HK-2 (cell line): ENCODE measurements around the gene RIOK3.
"Not testable (repeated sequence)": the region's sequence is repeated elsewhere in the genome, so short reads cannot be mapped to it uniquely, and the experiment has no call there.

Source experiments
- DNase-seq: peaks from one replicate; pipeline ENCODE4 v3.0.0-alpha.2; 2018; ENCODE audit not compliant: unreplicated experiment

Gene RIOK3

GRCh38 chr18:23451491-23451890 lies 1.6 kb upstream of the RIOK3 start:
- no peak for DNase-seq

DNA sequence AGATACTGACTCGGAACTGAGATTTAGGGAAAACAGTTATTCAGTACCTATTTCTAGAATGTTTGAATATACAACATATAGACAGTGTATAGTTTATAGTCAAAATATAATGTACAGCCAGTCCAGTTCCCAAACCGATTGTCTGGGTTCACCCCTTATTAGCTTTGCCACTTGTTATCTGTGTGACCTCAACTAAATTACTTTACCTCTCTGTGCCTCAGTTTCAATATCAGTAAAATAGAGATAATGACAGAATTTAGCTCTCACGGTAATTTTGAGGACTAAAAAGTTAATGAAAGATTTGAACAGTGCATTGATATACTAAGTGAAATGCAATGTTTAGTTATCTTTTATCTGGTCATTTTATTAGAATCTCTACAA lies 750 bp upstream of the RIOK3 start:
- DNase-seq = no peak

DNA sequence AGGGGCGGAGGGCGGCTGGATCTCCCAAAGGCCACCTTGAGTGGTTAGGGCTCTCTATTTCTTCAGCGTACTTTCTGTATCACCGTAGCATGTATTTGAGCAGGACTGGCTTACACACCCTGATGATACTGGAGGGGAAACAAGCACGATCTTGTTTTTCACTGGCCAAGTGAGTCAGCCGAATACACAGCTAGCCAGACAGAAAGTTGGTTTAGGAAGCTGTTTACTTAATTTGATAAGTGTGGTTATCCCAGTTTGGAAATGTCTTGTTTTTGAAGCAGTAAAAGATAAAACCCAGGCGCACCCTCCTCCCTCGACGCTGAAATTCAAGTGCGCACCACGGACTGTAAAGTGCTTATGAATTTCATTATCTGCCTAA lies 582 bp downstream of the RIOK3 start:
- no peak for DNase-seq

DNA sequence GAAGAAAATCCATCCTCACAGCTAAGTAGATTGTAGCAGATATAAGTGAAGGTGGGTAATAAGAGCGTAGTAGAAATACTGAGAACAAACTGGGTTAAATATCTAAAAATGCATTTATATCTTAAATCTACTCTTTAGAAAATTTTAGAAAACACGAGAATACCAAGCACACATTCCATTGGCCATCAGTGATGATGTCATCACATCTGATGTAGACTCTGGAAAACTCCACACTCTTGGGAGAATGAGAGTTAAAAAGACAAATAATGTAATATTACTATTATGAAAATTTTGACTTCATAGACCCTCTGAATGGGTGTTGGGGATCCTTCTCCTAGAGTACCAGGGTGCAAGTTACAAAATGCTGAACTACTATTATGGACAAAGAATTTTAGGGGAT lies 3.7 kb downstream of the RIOK3 start:
- no peak for DNase-seq

DNA sequence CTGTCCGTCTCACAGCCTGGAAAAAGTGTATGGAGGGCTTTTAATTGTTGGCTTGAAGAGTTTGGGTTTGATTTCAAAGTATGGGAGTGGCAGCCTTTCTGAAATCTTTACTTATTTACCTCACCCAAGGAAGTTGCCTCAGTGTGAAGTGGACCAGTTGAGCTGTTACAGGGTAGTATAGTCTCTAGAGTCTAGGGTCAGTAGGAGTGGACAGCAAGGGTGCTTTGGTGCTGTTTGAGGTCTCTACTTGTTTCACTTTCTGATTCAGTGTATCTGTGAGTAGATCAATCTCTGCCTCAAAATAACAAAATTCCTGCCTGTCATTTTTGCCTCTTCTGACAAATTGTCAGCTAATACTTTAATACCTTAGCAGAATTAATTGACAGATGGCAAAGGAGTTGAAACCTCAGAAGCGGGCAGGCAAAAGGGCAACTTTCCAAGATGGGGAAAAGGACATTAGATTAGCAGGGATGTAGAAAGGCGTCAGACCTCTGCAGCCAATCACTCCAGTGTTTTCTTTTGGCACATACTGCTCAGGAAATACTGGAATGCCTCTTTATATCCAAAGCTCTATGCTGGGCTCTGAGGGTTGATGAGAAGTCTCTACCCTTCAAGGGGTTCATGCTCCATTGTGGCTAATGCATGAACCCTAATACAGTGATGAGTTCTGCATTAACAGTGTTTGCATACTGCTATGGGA lies 5.9 kb downstream of the RIOK3 start:
- DNase-seq = no peak

DNA sequence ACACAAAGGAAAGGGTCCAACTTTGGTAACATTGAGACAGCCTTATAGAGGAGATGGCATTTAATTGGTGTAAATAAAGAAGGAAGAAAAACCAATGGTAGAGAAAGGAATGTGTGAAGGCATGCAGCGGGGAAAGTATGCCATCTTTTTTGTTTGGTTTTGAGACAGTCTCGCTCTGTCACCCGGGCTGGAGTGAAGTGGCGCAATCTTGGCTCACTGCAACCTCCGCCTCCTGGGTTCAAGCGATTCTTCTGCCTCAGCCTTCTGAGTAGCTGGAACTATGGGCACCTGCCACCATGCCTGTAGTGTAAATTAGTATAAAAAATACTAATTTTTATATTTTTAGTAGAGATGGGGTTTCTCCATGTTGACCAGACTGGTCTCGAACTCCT lies 6.4 kb downstream of the RIOK3 start:
- no peak for DNase-seq

GRCh38 chr18:23460285-23461273 lies 7.5 kb downstream of the RIOK3 start:
- DNase-seq = no peak

DNA sequence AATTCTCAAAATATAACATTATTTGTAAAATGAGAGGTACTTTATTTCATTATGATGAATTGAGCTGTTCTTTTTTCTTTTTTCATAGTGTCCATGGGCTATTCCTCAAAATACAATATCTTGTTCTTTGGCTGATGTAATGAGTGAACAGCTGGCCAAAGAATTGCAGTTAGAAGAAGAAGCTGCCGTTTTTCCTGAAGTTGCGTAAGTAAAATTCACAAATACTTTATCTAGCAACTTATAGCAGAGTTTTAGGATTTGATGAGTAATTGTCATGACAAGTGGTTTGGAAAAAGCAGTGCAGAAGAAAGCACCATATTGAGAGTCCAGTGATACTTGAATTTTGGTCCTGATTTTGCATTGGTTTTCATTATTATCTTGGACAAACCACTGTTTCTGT lies 9.8 kb downstream of the RIOK3 start:
- DNase-seq = no peak

DNA sequence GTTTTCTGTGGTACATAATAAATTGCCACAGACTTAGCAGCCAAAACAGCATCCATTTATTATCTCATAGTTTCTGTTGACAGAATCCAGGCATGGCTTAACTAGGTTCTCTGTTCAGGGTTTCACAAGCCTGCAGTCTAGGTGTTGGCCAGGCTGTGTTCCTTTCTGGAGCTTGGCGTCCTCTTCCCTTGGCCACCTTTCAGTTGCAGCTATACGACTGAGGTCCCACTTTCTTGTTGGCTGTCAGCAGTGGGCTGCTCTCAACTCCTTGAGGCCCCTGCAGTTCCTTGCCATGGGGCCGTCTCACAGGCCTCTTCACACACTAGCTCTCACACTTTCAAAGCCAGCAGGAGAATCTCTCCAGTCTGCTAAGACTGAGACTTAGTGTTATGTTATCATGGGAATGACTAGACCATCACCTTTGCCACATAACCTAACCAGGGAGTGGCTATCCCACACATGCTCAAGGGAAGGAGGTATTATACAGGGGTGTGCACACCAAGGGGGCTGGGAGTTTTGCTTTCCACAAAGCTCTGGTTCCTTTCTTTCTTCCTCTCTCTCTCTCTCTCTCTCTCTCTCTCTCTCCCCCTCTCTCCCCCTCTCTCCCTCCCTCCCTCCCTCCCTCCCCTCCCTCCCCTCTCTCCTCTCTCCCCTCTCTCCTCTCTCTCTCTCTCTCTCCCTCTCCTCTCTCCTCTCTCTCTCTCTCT lies 15.8 kb downstream of the RIOK3 start:
- DNase-seq = no peak

GRCh38 chr18:23470620-23471387 lies 17.7 kb downstream of the RIOK3 start:
- DNase-seq = no peak

- DNase-seq = no peak
Measured at GRCh38 chr18:23471486-23471885, 18.4 kb downstream of the RIOK3 start.

DNA sequence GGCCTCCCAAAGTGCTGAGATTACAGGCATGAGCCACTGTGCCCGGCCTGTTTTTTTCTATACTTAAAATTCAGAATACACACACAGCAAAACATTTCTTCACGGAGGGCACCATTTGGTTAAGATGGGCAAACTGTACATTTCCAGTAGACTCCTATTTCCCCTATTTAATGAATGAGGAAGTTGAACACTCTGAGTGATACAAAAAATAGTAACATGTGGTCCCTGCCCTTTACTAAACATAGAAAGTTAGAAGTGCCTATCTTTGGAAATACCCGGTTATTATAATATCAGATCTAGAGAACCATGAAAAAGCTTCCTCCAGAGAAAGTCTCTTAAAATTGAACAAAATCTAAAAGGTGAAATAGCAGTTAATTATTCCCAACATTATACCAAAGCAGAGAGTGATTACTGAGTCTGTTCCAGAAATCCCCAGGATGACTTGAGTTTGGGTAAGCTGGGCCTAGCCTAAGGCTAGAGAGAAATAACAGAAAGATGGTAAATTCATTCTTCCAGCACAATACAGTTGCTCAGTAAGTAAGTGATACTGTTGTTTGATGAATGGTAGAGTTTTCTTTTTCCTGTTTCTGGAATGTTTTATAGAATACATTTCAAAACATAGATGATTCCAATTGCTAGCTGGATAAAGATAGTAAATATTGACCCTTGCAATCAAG lies 26.9 kb downstream of the RIOK3 start:
- DNase-seq = no peak

GRCh38 chr18:23484561-23485182 lies 31.6 kb downstream of the RIOK3 start:
- DNase-seq = no peak

- no peak for DNase-seq
Measured at GRCh38 chr18:23485386-23485785, 32.3 kb downstream of the RIOK3 start.

DNA sequence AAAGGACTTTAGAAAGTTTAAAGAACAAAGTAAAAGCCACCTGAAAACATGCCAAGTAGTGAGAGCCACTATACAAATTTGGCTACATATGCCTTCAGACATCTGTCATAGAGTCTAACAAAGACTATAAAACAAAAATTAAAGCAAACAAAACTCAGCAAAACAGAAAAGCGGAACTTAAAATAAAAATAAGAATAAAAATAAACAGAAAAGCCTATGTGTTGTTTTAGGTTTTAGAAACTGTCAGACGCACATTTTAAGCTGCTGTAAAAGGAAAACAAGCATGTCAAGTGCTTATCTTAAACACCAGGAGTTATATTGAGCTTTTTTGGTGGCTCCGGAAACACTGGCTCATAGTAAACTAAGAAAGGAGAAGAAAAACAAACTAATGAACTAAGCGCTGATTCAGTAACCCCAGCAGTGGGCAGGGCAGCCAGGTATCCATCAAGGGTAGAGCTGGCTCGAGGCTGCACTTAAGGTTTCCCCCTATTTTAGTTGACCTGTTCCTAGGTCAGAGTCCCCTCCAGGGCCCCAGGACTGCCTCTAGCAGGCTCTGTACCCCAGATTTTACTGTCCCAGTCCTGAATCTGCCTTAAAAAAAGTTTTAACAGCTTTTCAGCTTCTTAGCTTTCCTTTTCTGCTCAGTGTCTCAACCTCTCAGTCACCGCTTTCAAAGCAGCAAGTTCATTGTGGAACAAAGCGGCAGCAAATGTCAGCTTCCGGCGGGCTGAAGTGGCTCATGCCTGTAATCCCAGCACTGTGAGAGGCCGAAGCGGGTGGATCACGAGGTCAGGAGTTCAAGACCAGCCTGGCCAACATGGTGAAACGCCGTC lies 34.9 kb downstream of the RIOK3 start:
- no peak for DNase-seq

DNA sequence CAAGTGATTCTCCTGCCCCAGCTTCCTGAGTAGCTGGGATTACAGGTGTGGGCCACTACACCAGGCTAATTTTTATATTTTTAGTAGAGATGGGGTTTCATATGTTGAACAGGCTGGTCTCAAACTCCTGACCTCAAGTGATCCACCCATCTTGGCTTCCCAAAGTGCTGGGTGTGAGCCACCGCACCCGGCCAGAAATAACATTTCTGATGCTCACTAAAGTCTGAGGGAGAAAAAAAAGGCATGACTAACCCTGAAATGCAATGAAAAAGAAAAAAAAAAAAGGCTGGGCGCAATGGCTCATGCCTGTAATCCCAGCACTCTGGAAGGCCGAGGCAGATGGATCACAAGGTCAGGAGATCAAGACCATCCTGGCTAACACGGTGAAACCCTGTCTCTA lies 36.5 kb downstream of the RIOK3 start:
- not testable (repeated sequence) for DNase-seq

DNA sequence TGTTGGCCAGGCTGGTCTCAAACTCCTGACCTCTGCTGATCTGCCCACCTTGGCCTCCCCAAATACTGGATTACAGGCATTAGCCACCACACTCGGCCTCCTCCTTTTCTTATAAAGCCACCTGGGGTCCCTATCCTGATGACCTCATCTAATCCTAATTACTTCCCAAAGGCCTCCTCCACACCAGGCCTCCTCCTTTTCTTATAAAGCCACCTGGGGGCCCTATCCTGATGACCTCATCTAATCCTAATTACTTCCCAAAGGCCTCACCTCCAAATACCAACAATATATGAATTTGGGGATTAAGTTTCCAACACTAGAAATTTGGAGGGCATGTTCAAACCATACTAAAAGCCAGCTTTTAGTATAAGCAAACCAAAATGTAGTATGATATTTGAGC lies 40.6 kb downstream of the RIOK3 start:
- DNase-seq = no peak

GRCh38 chr18:23494992-23495391 lies 41.9 kb downstream of the RIOK3 start:
- no peak for DNase-seq

GRCh38 chr18:23495723-23496440 lies 42.8 kb downstream of the RIOK3 start:
- no peak for DNase-seq
